HG03103 (cell line): ENCODE measurements around the gene CD44.
"Not testable (repeated sequence)": the region's sequence is repeated elsewhere in the genome, so short reads cannot be mapped to it uniquely, and the experiment has no call there.

Experiments
- ATAC-seq: cut with Tn5 transposase; IDR thresholded peaks from one replicate; pipeline ENCODE4 v1.9.1; 2021; ENCODE audit warnings: low read depth; ENCODE audit not compliant: unreplicated experiment

CD44 gene

DNA sequence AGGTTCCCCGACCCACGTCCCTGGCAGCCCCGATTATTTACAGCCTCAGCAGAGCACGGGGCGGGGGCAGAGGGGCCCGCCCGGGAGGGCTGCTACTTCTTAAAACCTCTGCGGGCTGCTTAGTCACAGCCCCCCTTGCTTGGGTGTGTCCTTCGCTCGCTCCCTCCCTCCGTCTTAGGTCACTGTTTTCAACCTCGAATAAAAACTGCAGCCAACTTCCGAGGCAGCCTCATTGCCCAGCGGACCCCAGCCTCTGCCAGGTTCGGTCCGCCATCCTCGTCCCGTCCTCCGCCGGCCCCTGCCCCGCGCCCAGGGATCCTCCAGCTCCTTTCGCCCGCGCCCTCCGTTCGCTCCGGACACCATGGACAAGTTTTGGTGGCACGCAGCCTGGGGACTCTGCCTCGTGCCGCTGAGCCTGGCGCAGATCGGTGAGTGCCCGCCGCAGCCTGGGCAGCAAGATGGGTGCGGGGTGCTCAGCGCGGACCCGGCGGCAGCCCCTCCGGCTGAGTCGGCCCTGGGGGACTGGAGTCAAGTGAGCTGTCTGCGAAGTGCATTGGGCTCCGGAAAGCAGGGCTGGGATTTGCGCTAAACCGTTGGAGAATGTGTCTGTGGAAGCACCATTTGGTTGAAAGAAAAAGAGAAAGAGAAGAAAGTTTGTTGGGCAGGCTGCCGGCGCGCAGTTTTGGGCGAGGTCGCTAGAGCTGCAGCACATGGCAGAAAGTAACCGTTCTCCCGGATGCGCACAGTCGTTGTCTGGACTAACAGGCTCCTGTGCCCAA lies at the start of gene CD44:
CD44 (plus strand) TSS at position 229 of the 779 bp plus-strand sequence; CDS start at position 362, 133 bp downstream.
- no peak for ATAC-seq

DNA sequence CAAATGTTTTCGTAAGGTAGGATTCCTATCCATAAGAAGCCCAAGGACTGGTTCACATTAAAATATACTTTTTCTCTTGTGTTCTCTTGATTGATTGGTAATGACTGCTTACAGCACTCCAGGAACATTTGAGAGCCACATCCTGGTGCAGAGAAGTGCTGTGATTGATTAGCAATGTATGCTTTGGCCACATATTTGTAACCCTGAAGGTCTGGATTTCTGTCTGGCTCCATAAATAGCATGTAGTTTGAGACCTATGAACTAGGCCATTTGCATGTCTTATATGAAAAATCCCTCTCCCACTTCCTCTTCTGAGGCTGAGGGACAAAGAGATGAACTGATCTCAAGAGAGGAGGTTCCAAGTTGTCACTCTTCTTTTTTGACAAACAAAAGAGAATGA lies 49.3 kb upstream of the CD44 start:
- ATAC-seq: peak; percentile 54

DNA sequence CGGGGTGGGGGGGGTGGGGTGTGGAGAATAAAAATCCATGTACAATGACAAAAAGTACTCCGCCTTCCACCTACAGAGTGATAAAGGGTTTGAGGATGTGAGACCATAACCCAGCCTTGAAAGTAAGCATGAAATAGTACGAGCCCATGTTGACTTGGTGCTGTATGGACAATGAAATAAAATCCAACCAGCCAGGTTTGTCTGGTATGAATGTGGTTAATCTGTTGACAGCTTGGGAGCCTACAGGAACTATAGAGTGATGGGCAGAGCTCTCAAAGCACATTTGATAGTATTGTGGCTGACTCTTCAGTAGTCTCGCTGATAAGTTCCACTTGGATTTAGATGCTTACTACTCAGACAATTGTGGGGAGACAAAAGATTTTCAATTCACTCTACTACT lies 48.8 kb upstream of the CD44 start:
- ATAC-seq: peak; percentile 26

DNA sequence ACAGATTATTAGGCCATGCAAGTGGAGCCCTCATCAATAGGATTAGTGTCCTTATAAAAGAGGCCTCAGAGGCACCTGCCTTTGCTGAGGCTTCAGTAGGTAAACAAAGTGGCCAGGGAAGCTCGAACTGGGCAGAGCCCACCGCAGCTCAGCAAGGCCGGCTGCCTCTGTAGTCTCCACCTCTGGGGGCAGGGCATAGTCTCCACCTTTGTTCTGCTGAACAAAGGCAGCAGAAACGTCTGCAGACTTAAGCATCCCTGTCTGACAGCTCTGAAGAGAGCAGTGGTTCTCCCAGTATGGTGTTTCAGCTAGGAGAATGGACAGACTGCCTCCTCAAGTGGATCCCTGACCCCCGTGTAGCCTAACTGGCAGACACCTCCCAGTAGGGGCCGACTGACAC lies 48.0 kb upstream of the CD44 start:
- ATAC-seq: not testable (repeated sequence)

- no peak for ATAC-seq
These were observed 42.2 kb upstream of the CD44 start for GRCh38 chr11:35096723-35097122.

GRCh38 chr11:35097814-35098455 lies 41.0 kb upstream of the CD44 start:
- no peak for ATAC-seq

DNA sequence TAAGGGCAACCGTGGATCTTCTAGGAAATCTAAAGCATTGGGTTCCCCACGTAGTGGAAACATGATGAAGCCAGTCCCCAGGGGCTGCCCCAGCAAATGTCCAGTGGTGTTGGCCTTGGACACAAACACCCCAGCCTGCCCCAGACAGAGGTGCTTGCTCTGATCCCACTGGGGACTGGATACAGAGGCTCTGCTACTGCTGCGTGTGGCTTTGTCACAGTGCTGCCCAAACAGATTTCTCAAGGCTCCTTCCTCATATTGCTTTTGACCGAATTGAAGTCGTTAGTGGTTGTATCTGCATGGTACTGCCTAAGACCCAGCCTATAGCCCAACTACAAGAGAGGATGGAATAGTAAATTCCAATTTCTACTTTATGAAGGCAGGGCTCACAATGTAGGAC lies 40.1 kb upstream of the CD44 start:
- ATAC-seq: no peak

- no peak for ATAC-seq
These were observed 39.5 kb upstream of the CD44 start for GRCh38 chr11:35099278-35100012.

DNA sequence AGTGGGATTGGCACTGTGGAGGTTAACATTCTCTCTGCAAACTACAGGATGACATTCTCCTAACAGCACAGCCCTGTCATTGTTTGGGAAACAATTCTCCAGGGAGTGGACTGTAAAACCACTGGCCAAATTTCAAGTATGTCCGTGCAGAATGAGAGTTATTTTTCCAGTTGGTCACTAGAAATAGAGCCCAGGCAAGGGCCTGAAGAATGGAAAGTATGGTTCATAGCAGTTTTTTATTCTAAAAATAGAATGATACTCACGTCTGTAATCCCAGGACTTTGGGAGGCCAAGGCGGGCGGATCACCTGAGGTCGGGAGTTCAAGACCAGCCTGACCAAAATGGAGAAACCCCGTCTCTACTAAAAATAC lies 39.0 kb upstream of the CD44 start:
- ATAC-seq: no peak

DNA sequence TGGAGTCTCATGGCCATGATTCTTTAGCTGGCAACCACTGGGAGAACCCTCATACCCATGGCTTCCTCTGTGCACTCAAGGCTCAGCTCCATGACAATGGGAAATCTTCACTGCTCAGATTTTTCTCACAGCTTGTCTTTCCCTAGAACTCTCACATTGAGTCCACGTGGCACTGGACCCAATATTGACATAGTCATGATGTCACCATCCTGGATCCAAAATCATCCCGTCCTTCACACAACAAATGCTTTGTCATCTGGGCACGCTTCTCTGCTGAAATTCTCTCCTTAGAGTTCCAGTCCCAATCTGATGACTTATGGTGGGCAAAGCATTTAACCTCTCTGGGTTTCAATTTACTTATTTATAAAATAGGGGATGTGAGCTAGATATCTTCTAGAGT lies 37.7 kb upstream of the CD44 start:
- ATAC-seq: no peak

DNA sequence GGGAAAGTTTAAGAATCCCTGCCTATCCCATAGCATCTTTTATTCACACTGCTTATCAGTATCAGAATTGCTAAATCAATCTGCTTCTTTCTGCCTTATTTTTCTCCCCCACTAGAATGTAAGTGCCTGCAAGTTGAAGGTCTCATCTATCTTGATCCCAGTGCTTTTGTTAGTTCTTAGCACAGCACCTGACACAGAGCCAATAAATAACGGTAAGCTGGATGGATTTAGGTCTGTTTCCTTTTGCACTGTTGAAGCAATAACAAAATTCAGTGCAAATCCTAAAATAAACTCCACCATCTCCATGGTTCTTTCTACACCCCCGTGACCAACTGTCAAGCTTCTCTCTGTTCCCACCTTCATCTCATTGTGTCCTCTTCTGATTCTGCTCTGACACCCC lies 36.7 kb upstream of the CD44 start:
- no peak for ATAC-seq

DNA sequence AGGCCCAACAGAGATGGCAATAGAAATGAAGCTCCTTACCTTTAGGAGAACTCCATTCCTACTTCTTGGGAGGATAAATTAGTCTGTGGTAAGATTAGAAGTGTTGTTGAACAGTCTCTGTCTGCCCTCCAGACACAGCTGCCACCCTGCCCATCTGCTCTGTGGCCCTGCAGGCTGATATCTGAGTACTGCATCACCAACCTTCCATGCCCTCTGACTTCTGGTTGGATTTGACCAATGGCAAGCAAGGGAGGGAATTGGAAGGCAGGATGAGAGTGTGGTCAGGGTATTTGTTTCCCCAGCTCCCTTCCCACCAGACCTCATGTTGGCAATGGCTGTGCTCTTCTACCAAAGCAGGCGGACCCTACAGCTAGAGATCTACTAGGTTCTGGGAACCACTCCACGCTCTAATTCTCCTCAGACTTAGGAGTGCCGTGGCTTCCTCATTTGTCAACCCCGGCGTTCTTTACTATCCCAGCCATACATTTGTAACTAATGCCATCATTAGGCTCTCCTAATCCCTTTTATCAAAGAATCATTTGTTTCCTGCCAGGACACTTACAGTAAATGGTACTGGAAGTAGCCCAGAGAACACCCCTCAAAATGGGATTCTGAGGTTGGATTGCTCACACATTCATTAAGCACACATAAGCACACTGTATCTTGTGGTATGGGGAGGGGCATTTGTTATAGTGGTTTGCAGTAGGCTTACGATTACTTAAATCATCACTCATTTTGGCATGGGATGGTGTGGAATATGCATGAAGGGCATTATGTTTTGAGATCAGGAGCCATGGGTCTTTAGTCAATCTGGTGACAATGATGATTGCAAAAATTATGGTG lies 35.4 kb upstream of the CD44 start:
- ATAC-seq: no peak

- no peak for ATAC-seq
These were observed 34.3 kb upstream of the CD44 start for GRCh38 chr11:35104655-35105054.

DNA sequence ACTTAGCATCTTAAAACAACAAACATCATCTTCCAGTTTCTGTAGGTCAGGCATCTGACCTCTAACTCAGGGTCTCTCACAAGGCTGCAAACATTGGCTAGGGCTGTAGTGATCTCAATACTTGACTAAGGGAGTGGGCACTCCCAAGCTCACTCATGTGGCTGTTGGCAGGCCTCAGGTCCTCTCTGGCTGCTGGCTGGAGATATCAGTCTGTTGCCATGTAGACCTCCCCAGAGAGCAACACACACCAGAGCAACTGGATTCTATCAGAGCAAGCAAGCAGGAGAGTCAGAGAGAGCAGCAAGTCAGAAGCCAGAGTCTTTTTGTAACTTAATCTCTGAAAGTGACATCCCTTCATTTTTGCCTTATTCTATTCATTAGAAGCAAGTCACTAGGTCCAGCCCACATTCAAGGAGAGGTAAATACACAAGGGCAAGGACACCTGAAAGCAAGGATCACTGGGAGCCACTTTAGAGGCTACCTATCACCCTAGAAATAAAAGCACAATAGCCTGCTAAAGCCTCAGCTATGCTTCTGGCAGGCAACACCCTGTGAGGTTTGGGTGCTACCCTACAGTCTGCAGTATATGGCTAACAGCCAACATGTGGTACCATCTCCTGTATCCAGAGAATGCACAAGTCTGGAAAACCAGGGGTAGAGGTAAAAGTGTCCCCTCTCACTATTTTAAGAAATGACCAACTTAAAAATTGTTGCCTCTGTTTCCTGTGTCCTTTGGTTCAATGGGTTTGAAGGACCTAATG lies 33.5 kb upstream of the CD44 start:
- ATAC-seq: no peak

- peak; percentile 65 for ATAC-seq
These were observed 32.4 kb upstream of the CD44 start for GRCh38 chr11:35106595-35106994.

- ATAC-seq: no peak
These were observed 31.1 kb upstream of the CD44 start for GRCh38 chr11:35107861-35108260.

DNA sequence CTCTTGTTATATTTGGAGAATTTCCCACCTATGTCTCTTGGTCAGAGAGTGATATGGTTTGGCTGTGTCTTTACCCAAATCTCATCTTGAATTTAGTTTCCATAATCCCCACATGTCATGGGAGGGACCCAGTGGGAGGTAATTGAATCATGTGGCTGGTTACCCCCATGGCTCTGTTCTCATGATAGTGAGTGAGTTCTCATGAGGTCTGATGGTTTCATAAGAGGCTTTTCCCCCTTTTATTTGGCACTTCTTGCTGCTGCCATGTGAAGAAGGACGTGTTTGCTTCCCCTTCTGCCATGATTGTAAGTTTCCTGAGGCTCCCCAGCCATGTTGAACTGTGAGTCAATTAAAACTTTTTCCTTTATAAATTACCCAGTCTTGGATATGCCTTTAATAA lies 30.6 kb upstream of the CD44 start:
- ATAC-seq: not testable (repeated sequence)

- no peak for ATAC-seq
These were observed 29.9 kb upstream of the CD44 start for GRCh38 chr11:35109041-35109440.

- no peak for ATAC-seq
These were observed 29.1 kb upstream of the CD44 start for GRCh38 chr11:35109827-35110226.
